ENCODE data around the gene SAMD13.

- TF ChIP-seq POLR2A (IDR thresholded peaks at IDR 0.05; ENCODE audit: low read depth, low read length) (no peak), POLR2AphosphoS5 (IDR thresholded peaks at IDR 0.05; ENCODE audit: low read depth, low read length) (no peak), TAF1 (IDR thresholded peaks at IDR 0.05; ENCODE audit: low read depth, low read length) (no peak)
Observed at GRCh38 chr1:84260852-84261518, 40.5 kb upstream of the SAMD13 start.
